DOHH2 (cell line): ENCODE results near the gene SAMD7.

ENCODE experiments used
- H3F3A ChIP-seq: fragments of 200-600 bp; sonication (generic), shearing (Covaris generic); 2 replicates; pipeline ENCODE4 v1.6.0; 2016; ENCODE audit warnings: antibody characterized with exemption, mild to moderate bottlenecking; ENCODE audit not compliant: control insufficient read depth, insufficient read depth
- H3K27ac ChIP-seq: fragments of 200-600 bp; sonication (generic); 2 replicates; pipeline ENCODE4 v1.5.1; 2014; ENCODE audit warnings: low read depth, mild to moderate bottlenecking, low read length, moderate library complexity
- H3K27me3 ChIP-seq: fragments of 200-600 bp; sonication (generic); 2 replicates; pipeline ENCODE4 v1.6.1; 2014; ENCODE audit warnings: mild to moderate bottlenecking, low read length, mixed read lengths; ENCODE audit not compliant: control insufficient read depth
- H3K36me3 ChIP-seq: fragments of 200-600 bp; sonication (generic); 2 replicates; pipeline ENCODE4 v1.6.1; 2014; ENCODE audit warnings: mild to moderate bottlenecking, low read length, moderate library complexity, mixed read lengths; ENCODE audit not compliant: control insufficient read depth
- H3K4me1 ChIP-seq: fragments of 200-600 bp; sonication (generic); 2 replicates; pipeline ENCODE4 v1.6.1; 2014; ENCODE audit warnings: mild to moderate bottlenecking, low read length, mixed read lengths; ENCODE audit not compliant: control insufficient read depth
- H3K4me2 ChIP-seq: fragments of 200-600 bp; sonication (generic); 2 replicates; pipeline ENCODE4 v1.6.0; 2014; ENCODE audit warnings: mild to moderate bottlenecking, low read length, moderate library complexity
- H3K4me3 ChIP-seq: fragments of 200-600 bp; sonication (generic); 2 replicates; pipeline ENCODE4 v1.5.1; 2014; ENCODE audit warnings: mild to moderate bottlenecking, low read length, mixed read lengths
- H3K79me2 ChIP-seq: fragments of 200-600 bp; sonication (generic); 2 replicates; pipeline ENCODE4 v1.6.1; 2014; ENCODE audit warnings: mild to moderate bottlenecking, low read length, mixed read lengths; ENCODE audit not compliant: control insufficient read depth
- H3K9me2 ChIP-seq: fragments of 200-600 bp; sonication (generic); replicated peaks from 2 replicates; pipeline ENCODE4 v1.6.1; 2014; ENCODE audit warnings: mild to moderate bottlenecking, low read length, mixed read lengths; ENCODE audit not compliant: control insufficient read depth
- H3K9me3 ChIP-seq: fragments of 200-600 bp; sonication (generic); 2 replicates; pipeline ENCODE4 v1.6.1; 2014; ENCODE audit warnings: antibody characterized with exemption, low read length, mixed read lengths; ENCODE audit not compliant: control insufficient read depth, insufficient read depth
- H4K20me1 ChIP-seq: fragments of 200-600 bp; sonication (generic); 2 replicates; pipeline ENCODE4 v1.6.0; 2014; ENCODE audit warnings: low read depth, mild to moderate bottlenecking, antibody characterized with exemption, low read length, moderate library complexity; ENCODE audit not compliant: control insufficient read depth, insufficient read depth
- EZH2phosphoT487 ChIP-seq: fragments of 200-600 bp; sonication (generic); IDR thresholded peaks from 2 replicates; pipeline ENCODE4 v1.6.1; 2017; ENCODE audit warnings: borderline replicate concordance, mild to moderate bottlenecking, antibody characterized with exemption, low read length, moderate library complexity, mixed read lengths
- TF ChIP-seq, protein P1 (sequence below): fragments of 200-600 bp; sonication (generic); IDR thresholded peaks from one replicate; pipeline ENCODE4 v1.5.1; 2014; ENCODE audit warnings: antibody characterized with exemption, mild to moderate bottlenecking, low read depth, low read length; ENCODE audit not compliant: poor library complexity, severe bottlenecking

SAMD7 gene

DNA sequence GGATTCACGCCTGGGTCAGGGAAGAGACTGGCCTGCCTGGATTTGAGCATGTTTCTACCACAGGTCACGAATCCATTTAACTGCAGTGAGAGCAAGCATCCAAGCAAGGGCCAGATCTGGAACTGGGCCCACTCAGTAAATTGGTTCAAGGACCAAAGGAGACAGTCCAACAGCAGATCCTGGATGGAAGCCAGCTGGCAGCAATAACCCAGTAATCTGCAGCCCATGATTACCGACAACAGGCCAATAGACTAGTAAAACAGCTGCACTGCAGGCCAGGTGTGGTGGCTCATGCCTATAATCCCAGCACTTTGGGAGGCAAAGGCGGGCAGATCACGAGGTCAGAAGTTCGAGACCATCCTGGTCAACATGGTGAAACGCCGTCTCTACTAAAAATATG, 11.8 kb downstream of the SAMD7 start:
- no peak overlapping the region for H3K27ac ChIP-seq
- no peaks in the 10 kb centered on the region for H3K79me2 ChIP-seq

DNA sequence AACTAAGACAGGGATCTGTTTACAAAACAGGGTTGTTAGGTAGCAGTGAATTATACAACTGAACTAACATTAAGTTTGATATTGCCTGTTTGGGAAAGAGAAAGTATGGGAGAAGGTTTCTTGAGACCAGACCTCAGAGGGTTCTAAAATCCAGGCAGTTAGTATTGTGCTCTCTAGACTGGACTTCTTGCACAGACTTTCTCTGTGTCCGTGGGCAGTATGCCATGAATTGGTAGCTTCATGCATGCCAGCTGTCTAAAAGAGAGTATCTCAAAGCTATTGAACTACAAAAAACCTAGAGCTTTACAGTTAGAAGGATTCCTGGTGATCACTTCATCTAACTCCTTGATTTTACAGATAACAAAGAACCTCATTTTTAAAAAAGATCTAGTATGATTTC, 12.5 kb downstream of the SAMD7 start:
- TF ChIP-seq, protein P1, sequence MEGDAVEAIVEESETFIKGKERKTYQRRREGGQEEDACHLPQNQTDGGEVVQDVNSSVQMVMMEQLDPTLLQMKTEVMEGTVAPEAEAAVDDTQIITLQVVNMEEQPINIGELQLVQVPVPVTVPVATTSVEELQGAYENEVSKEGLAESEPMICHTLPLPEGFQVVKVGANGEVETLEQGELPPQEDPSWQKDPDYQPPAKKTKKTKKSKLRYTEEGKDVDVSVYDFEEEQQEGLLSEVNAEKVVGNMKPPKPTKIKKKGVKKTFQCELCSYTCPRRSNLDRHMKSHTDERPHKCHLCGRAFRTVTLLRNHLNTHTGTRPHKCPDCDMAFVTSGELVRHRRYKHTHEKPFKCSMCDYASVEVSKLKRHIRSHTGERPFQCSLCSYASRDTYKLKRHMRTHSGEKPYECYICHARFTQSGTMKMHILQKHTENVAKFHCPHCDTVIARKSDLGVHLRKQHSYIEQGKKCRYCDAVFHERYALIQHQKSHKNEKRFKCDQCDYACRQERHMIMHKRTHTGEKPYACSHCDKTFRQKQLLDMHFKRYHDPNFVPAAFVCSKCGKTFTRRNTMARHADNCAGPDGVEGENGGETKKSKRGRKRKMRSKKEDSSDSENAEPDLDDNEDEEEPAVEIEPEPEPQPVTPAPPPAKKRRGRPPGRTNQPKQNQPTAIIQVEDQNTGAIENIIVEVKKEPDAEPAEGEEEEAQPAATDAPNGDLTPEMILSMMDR = no peak
- TF ChIP-seq EZH2phosphoT487 = no peak

More for the DNA sequence above, 11.8 kb downstream of the SAMD7 start:
- no peaks in the 10 kb centered on the region for H4K20me1 ChIP-seq
- no peaks in the 10 kb centered on the region for H3K9me3 ChIP-seq
- H3K4me3 ChIP-seq = no peak overlapping the region
- no peaks in the 10 kb centered on the region for H3K36me3 ChIP-seq
- no peaks in the 10 kb centered on the region for H3K9me2 ChIP-seq
- TF ChIP-seq EZH2phosphoT487 = no peak
- TF ChIP-seq, protein P1 = no peak
- no peaks in the 10 kb centered on the region; the same call in 1 of the 2 replicates for H3F3A ChIP-seq
- H3K4me1 ChIP-seq = 0 out of 2 replicates have a peak, but pooled peaks cover 5% of the 10 kb centered on the region
- no peaks in the 10 kb centered on the region for H3K27me3 ChIP-seq
- no peak overlapping the region for H3K4me2 ChIP-seq

DNA sequence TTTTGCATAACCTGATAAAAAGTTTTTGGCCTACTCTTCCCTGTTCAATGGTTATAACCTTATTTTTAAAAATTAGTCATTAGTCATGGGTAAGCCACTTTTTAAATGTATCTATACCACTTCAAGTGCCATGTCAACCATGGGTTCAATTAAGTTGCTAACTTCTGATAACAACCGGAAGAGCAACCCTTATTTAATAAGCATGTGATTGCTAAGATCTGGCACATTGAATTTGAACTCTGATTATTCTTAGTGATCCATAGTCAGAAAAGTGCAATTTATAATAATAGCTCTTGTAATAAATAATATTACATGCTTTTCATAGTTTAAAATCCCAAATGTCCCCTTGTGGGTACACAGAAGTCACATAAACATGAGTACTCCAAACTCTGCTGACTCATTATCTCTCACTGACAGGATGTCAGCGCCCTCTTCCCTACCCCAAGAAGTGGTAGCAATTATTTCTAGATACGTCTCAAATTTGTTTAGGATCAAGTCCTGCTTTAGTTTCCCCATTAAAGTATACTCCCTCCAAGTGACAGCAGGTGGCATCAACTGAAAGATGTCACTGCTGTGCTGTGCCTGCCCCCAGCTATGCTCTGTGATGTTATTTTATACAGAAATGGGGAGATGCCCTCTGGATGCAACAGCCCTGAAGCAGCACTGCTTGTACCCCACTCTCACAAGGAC, 18.6 kb downstream of the SAMD7 start:
- Histone ChIP-seq H3K4me2 (peak overlapping the region; percentile 94), H3K27me3 (no peaks in the 10 kb centered on the region), H3K36me3 (peaks cover 9% of the 10 kb centered on the region; the same call in 1 of the 2 replicates), H4K20me1 (no peaks in the 10 kb centered on the region), H3K79me2 (peaks cover 17% of the 10 kb centered on the region), H3K4me1 (peaks cover 60% of the 10 kb centered on the region), H3F3A (peaks cover 26% of the 10 kb centered on the region), H3K27ac (peak overlapping the region; percentile 96), H3K4me3 (no peak overlapping the region), H3K9me3 (no peaks in the 10 kb centered on the region), H3K9me2 (no peaks in the 10 kb centered on the region)
- TF ChIP-seq, protein P1 = peak; percentile 75
- no peak for TF ChIP-seq EZH2phosphoT487

More for the DNA sequence above, 12.5 kb downstream of the SAMD7 start:
- Histone ChIP-seq H3K27me3 (no peaks in the 10 kb centered on the region), H3K9me3 (no peaks in the 10 kb centered on the region), H3K4me1 (0 out of 2 replicates have a peak, but pooled peaks cover 5% of the 10 kb centered on the region), H3K36me3 (no peaks in the 10 kb centered on the region), H3K4me3 (no peak overlapping the region), H3K4me2 (no peak overlapping the region), H3F3A (no peaks in the 10 kb centered on the region; the same call in 1 of the 2 replicates), H3K27ac (no peak overlapping the region), H3K9me2 (no peaks in the 10 kb centered on the region), H4K20me1 (no peaks in the 10 kb centered on the region), H3K79me2 (no peaks in the 10 kb centered on the region)
